Right kidney (tissue), 9 donors: Measurements from ENCODE around the gene GARIN6.
"Not testable (repeated sequence)": the region's sequence is repeated elsewhere in the genome, so short reads cannot be mapped to it uniquely, and the experiment has no call there.

ENCODE experiments used
- DNase-seq: peaks from one replicate; pipeline ENCODE4 v3.0.0-alpha.2; 2016
- long read RNA-seq, 8 donors: transcript quantifications; one replicate each; lab custom pipeline, GENCODE V29; 2026

The GARIN6 gene
- long read RNA-seq, donor 1 = 0 reads
- long read RNA-seq, donor 2 = 0 reads
- long read RNA-seq, donor 3 = 0 reads
- long read RNA-seq, donor 4 = 0 reads
- long read RNA-seq, donor 5 = 0 reads
- long read RNA-seq, donor 6 = 0 reads
- long read RNA-seq, donor 7 = 0 reads
- long read RNA-seq, donor 8 = 0 reads

GRCh38 chr12:99647453-99647852, at the start of gene GARIN6:
Gene GARIN6, plus strand, starts transcription at chr12:99647753. Its CDS starts 422 bp downstream, at chr12:99648175.
- no peak for DNase-seq

DNA sequence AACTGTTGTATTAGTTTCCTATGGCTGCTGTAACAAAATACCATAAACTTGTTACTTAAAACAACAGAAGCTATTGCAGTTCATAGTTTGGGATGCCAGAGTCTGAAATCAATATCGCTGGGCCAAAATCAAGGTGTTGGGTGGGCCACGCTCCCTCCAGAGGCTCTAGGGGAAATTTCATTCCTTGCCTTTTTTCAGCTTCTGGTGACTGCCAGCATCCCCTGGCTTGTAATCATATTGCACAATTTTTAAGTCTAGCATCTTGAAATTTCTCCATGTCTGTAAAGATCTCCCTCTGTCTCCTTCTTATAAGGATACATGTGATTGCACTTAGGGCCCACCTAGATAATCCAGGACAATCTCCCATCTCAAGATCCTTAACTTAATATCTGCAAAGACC, 48.8 kb upstream of the GARIN6 start:
- DNase-seq = no peak

DNA sequence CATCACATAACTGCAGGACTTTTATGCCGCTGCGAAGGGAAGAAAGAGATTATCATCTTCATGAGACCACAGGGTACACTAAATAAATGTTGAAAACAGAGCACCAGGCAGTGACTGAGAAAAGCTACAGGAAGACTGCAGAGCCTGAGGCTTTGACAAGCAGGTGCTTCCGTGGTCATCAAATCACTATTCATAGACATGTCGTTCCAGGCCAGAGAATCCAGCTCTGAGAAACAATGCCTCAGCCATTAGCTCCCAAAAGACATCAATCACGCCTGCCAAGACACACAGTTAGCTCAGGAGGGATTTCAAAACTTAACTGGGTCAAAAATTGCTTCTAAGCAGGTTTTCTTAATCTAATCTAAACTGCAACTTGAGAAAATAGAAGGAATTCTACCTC, 47.2 kb upstream of the GARIN6 start:
- no peak for DNase-seq

GRCh38 chr12:99609455-99610181, 37.9 kb upstream of the GARIN6 start:
- no peak for DNase-seq

GRCh38 chr12:99611117-99611516, 36.4 kb upstream of the GARIN6 start:
- no peak for DNase-seq

DNA sequence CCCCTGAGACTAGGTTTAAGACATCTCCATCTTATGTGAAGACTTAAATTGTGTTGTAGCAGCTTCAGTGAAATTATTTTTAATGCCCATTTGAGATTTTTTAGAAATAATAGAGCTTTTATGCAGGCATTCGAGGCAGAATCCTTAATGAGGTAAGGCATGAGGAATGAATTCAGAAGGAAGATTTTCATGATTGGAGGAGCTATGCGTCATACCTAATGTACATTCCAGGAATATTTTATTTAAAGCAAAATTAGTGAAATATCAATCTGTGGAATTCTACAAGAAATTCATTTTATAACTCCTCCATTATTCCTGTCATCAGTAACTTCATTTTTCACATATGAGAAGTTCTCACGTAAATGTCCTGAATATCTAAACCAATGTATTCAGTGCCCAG, 36.0 kb upstream of the GARIN6 start:
- DNase-seq = no peak

DNA sequence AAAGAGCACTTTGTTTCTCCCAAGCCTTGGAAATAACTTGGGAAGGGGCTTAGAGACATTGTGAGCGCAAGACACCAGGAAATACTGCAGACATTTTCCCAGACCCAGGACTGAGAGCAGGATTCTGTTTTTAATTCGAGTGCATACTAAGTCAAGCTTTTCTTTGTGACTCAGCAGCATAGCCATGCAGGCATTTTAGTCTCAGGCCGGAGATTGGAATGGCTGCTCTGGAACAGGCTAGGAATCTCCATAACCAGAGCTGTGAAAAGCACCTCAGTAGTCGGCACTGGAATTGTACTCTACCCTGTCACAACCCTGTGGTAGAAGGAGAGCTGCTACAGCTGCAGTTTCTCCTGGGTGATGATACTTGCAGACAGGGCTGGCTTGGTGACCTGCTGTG, 28.9 kb upstream of the GARIN6 start:
- no peak for DNase-seq

DNA sequence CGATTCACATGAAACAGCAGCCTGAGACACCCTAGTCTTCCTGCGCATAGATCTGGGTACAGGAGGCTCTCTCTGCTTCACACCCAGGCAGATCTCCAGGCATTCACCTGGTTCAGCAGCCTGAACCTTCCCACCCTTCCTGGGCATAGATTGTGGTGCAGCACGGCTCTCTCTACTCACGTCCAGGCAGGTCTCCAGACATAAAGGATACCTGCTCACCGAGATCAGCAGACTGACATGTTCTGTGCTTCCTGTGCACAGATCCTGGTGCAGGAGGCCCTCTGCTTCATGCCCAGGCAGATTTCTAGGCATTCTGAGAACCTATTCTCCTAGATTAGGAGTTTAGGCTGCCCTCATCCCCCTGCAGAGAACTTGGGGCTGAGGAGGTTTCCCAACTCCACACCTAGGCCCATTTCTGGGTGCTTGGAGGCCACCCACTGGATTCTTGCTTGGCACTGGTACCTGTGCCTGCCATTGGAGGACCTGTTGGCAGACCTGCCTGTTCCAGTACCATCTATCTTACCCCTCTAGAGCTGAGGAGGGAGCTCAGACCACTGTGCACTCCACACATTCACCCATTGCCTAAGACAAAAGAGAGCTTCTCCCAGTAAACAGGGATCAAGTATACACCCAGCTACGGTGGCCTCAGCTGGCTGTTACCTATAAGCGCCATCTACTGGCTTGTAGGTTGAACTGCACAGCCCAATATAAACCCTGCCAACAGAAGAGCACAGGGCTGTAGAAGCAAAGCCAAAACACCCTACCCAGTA, 28.0 kb upstream of the GARIN6 start:
- DNase-seq = no peak

DNA sequence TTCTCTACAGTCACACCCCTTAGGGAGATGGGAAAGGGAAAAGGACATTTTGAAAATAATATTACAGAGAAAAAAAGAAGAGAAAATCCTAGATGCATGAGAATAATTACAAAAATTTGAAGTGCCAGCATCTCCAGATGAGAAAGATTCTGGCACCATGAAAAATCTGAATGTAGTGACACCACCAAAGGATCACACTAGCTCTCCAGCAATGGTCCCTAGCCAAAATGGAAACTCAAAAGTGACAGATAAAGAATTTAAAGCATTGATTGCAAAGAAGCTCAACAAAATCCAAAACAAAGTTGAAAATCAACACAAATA, 27.4 kb upstream of the GARIN6 start:
- no peak for DNase-seq

DNA sequence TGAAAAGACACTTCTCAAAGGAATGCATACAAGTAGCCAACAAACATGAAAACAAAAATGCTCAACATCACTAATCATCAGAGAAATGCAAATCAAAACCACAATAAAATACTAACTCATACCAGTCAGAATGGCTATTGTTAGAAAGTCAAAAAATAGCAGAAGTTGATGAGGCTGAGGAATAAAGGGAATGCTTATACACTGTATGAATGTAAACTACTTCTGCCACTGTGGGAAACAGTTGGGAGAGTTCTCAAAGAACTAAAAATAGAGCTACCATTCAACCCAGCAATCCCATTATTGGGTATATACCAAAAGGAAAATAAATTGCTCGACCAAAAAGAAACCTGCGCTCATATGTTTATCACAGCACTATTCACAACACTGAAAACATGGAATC, 23.0 kb upstream of the GARIN6 start:
- DNase-seq = not testable (repeated sequence)

DNA sequence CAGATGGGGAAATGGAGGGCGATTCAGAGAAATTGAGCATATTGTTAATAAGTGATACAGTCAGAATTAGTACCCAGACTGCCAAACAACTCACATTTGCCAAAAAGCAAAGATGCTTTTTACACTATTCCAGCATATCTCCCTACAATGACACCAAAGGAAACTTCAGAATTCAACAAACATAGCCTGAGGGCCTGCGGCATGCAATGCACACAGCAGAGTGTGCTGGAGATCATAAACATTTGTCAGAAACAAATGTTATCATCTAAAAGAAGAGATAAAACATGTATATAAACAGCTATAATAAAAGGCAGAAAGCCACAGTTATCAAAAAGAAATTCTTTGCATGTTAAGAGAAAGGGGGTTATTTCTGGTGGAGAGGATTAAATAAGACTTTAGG, 20.1 kb upstream of the GARIN6 start:
- DNase-seq = no peak

- DNase-seq = no peak
Observed at GRCh38 chr12:99644629-99645028, 2.9 kb upstream of the GARIN6 start.

GRCh38 chr12:99648183-99648582, 630 bp downstream of the GARIN6 start:
- no peak for DNase-seq

DNA sequence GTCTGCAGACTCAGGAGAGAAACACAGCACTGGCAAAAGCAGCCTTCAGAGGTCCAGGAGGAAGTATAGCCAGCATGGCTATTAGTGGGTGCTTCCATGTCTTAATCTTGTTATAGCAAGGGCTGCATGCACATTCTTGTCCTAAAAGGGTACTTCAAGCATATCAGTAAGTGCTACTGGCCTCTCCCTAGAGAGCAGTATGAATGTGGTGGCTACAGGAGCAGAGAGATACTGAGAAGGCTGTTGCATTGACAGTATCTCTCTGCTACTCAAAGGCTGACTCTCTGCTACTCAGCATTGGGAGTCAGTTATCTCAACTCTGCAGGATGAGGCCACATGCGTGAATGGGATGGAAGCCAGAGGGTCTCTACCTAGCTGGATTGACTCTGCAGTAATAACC, 2.0 kb downstream of the GARIN6 start:
- DNase-seq = no peak

GRCh38 chr12:99658671-99659349, 11.3 kb downstream of the GARIN6 start:
- DNase-seq = no peak

DNA sequence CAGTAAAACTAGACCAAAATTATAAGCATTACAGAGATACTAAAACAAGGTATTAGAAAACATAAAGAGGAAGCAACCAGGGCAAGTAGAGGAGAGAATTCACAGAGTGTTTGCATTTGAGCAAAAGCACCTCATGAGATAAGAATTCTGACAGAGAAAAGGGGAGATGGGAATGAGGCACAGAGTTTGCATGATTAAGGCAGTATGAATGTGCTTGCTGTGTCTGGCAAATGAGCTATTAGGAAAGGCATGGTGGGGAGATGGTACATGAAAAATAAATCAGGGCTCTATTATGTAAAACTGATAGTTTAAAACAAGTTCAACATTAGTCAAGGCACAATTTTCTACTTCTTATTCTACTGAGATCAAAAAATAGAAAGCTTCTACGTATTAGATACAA, 23.1 kb downstream of the GARIN6 start:
- DNase-seq = no peak

GRCh38 chr12:99680276-99680675, 32.7 kb downstream of the GARIN6 start:
- DNase-seq = no peak

- no peak for DNase-seq
Observed at GRCh38 chr12:99686142-99686541, 38.6 kb downstream of the GARIN6 start.

DNA sequence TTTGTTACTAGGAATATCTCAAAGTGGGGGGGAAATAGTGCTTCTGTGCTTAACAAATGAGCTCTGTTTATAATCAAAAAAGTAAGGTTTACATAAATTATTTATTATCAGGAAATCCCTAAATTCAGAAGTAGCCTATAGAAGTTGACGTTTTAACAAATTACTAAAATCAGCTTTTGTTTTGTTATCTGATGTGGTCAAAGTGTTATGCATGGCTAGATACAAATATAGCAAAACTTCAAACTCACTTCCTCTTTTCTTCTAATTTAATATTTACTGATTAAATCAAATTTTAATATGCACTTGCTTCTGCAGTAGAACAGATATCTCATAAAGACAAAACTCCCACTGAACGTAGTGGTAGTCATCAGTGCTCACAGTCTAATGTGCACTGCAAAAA, 47.5 kb downstream of the GARIN6 start:
- DNase-seq = no peak
